ENCODE data around the gene FRMD4A. TPM values are rescaled to one million over a fixed set of nuclear protein-coding genes. Genes with fewer than 3 reads are reported as not detected.

The FRMD4A gene
- total and polyA plus RNA-seq, 12 donors = 9.1 to 29.6 (median 14.6) TPM

DNA sequence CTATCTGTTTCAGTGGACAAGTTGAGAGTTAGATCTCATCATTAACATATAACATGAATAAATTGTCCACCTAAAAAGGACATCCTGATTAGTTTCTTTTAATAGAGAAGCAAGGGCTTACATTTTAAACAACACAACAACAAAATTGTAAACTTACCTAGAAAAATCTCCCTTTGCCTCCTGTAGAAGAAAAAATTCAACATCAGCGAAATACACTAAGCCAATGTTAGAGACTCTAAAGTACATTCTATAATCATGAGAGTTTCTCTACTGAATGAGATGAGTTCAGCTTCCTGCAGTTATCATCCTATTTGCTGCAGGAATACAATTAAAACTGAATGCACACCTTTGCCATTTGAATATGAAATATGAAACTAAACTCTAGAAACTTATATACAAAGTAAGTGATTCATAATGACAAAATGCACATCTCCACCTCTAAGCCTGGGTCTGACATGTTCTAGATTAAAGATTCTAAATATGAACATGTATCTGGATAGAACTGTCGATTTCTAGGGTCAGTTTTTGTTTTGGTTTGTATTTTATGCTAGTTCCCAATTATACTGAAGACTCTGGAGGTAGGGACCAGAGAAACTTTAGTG is 569.1 kb downstream of the FRMD4A start:
- intact Hi-C loops (cut with DNase I) = no loop called here
- Histone ChIP-seq H3K4me1 (replicated peaks in 1 of 2) (peaks cover 0 to 10% of the 10 kb centered on the region in 2 donors), H3K27me3 (no peaks in the 10 kb centered on the region), H3K4me3 (no peak overlapping the region), H3K9me3 (replicated peaks in 1 of 3) (no peaks in the 10 kb centered on the region), H3K27ac (no peak overlapping the region), H3K36me3 (replicated peaks in 1 of 2) (no peaks in the 10 kb centered on the region)
- DNase-seq = no peak
- no peak for TF ChIP-seq POLR2A (IDR thresholded peaks at IDR 0.05)
- 78 to 91% (median 85%) methylated on average over 2 of the region's 2 CpGs for WGBS, 4 donors

DNA sequence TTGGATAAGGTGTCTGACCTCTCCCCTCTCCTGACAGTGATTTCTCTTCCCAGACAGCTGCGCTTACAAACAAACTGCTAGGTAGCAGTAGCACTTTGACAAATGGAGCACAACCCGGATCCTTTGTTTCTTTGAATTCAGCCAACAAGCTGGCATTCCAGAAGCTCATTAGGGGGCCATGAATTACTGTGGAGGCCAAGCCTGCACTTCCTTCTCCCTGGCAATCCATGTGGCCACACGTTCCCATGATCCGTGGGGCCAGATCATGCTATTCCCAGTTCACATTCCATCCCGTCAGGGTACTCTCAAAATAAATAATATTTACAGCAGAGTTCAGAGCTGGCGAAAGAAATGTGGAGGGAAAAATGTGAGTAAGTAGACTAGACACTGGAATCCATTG is 571.6 kb downstream of the FRMD4A start:
- Histone ChIP-seq H3K36me3 (replicated peaks in 1 of 2) (no peaks in the 10 kb centered on the region), H3K9me3 (replicated peaks in 1 of 3) (no peaks in the 10 kb centered on the region), H3K27ac (no peak overlapping the region), H3K4me3 (no peak overlapping the region), H3K27me3 (no peaks in the 10 kb centered on the region), H3K4me1 (replicated peaks in 1 of 2) (peaks cover 0 to 10% of the 10 kb centered on the region in 2 donors)
- intact Hi-C loops (cut with DNase I) = no loop called here
- DNase-seq = no peak
- WGBS, 4 donors = 82 to 92% (median 87%) methylated on average over 6 of the region's 6 CpGs
- TF ChIP-seq, protein P1, sequence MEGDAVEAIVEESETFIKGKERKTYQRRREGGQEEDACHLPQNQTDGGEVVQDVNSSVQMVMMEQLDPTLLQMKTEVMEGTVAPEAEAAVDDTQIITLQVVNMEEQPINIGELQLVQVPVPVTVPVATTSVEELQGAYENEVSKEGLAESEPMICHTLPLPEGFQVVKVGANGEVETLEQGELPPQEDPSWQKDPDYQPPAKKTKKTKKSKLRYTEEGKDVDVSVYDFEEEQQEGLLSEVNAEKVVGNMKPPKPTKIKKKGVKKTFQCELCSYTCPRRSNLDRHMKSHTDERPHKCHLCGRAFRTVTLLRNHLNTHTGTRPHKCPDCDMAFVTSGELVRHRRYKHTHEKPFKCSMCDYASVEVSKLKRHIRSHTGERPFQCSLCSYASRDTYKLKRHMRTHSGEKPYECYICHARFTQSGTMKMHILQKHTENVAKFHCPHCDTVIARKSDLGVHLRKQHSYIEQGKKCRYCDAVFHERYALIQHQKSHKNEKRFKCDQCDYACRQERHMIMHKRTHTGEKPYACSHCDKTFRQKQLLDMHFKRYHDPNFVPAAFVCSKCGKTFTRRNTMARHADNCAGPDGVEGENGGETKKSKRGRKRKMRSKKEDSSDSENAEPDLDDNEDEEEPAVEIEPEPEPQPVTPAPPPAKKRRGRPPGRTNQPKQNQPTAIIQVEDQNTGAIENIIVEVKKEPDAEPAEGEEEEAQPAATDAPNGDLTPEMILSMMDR (IDR thresholded peaks at IDR 0.05) = no peak
- TF ChIP-seq POLR2A (IDR thresholded peaks at IDR 0.05) = no peak

DNA sequence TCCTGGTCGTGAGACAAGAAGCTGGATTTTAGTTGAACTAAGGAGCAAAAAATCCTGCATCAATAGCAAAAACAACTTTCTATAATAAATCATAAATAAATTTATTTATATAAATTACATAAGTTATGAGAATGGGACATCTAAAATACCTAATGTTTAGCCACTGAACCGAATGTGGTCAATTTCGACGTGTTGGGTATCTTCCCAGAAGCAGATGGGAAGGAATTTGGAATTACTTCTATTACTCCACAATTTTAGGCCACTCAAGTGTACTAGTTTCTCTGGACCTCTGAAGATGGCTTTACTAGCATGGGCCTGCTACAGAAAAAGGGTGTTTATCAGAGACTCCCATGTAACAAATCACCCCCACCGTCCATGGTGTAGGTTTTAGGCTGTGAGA is 572.0 kb downstream of the FRMD4A start:
- intact Hi-C loops (cut with DNase I) = no loop called here
- H3K9me3 ChIP-seq (replicated peaks in 1 of 3) = no peaks in the 10 kb centered on the region
- WGBS, 4 donors = 84 to 92% (median 86%) methylated on average over 5 of the region's 5 CpGs
- no peak for DNase-seq
- no peaks in the 10 kb centered on the region for H3K36me3 ChIP-seq (replicated peaks in 1 of 2)
- H3K27me3 ChIP-seq = no peaks in the 10 kb centered on the region
- H3K4me3 ChIP-seq = no peak overlapping the region
- H3K4me1 ChIP-seq (replicated peaks in 1 of 2) = peaks cover 0 to 10% of the 10 kb centered on the region in 2 donors
- TF ChIP-seq, protein P1 (IDR thresholded peaks at IDR 0.05) = no peak
- TF ChIP-seq POLR2A (IDR thresholded peaks at IDR 0.05) = no peak
- H3K27ac ChIP-seq = no peak overlapping the region

DNA sequence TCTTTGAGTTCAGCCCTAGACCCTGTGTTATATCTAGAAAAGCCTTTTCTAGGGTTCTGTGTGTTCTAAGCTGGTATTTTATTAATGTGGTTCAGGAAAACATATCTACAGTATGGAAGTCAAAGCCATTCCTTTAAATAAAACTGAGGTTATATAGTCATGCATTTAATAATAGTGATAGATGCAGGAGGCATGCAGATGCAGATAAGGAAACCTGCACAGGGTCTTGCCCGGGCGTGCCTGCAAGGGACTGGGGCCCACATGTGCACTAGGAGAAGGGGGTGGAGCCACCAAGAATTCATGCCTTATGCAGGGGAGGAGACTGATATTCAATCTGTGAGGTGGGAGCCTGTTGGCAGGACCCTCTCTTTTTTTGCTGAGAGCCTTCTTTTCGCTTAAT is 572.4 kb downstream of the FRMD4A start:
- TF ChIP-seq POLR2A (IDR thresholded peaks at IDR 0.05) = no peak
- TF ChIP-seq, protein P1 (IDR thresholded peaks at IDR 0.05) = no peak
- intact Hi-C loops (cut with DNase I) = no loop called here
- H3K36me3 ChIP-seq (replicated peaks in 1 of 2) = no peaks in the 10 kb centered on the region
- peaks cover 0 to 10% of the 10 kb centered on the region in 2 donors for H3K4me1 ChIP-seq (replicated peaks in 1 of 2)
- H3K27me3 ChIP-seq = no peaks in the 10 kb centered on the region
- H3K9me3 ChIP-seq (replicated peaks in 1 of 3) = no peaks in the 10 kb centered on the region
- no peak overlapping the region for H3K4me3 ChIP-seq
- H3K27ac ChIP-seq = no peak overlapping the region
- DNase-seq = no peak
- 92 to 95% (median 93%) methylated on average over 3 of the region's 3 CpGs for WGBS, 4 donors

DNA sequence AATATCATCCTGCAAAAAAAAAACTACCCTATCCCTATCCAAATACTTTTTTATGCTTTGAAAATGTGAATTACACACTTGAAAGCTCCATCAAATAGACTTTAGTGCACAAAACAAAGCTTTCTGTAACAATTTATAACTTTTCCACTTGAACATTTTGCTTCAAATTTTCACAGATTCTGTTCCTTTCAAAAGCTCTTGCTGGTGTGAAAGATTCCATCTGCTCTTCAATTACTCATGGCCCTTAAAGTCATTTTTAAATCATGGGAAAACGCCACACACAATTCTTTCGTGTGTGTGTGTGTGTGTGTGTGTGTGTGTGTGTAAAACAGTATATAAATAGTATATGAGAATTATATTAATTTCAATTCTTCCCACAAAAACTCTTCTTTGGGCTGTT is 576.4 kb downstream of the FRMD4A start:
- WGBS, 4 donors = 69 to 78% (median 73%) methylated on average over 2 of the region's 2 CpGs
- H3K36me3 ChIP-seq (replicated peaks in 1 of 2) = no peaks in the 10 kb centered on the region
- H3K4me3 ChIP-seq = no peak overlapping the region
- peaks cover 0 to 10% of the 10 kb centered on the region in 2 donors for H3K4me1 ChIP-seq (replicated peaks in 1 of 2)
- H3K27ac ChIP-seq = no peak overlapping the region
- H3K9me3 ChIP-seq (replicated peaks in 1 of 3) = no peaks in the 10 kb centered on the region
- no peak for DNase-seq
- no peak for TF ChIP-seq POLR2A (IDR thresholded peaks at IDR 0.05)
- TF ChIP-seq, protein P1 (IDR thresholded peaks at IDR 0.05) = no peak
- intact Hi-C loops (cut with DNase I) = no loop called here
- no peaks in the 10 kb centered on the region for H3K27me3 ChIP-seq
